GM23338 (cell line): ENCODE data around the gene UST. TPM values are rescaled to one million over a fixed set of nuclear protein-coding genes. Genes with fewer than 3 reads are reported as not detected.

ENCODE experiments used
- ATAC-seq: fragments of 200-7000 bp; cut with Tn5 transposase; 3 replicates; pipeline ENCODE4 v1.9.1; 2020
- DNase-seq: peaks from one replicate; pipeline ENCODE4 v3.0.0-alpha.2; 2015; ENCODE audit warnings: low spot score
- H2AFZ ChIP-seq: fragments of 200-600 bp; sonication (generic); 2 replicates; pipeline ENCODE4 v1.8.0; 2016; ENCODE audit warnings: antibody characterized with exemption, mild to moderate bottlenecking, moderate library complexity
- H3F3A ChIP-seq: fragments of 200-600 bp; sonication (generic); replicated peaks from 2 replicates; pipeline ENCODE4 v1.8.0; 2017; ENCODE audit warnings: antibody characterized with exemption, mixed run types, low read depth
- H3K27ac ChIP-seq: fragments of 200-600 bp; sonication (generic); 2 replicates; pipeline ENCODE4 v1.6.1; 2016; ENCODE audit warnings: low read depth
- H3K27me3 ChIP-seq: fragments of 200-600 bp; sonication (generic); 2 replicates; pipeline ENCODE4 v1.8.0; 2016; ENCODE audit warnings: mild to moderate bottlenecking, mixed run types, moderate library complexity; ENCODE audit not compliant: insufficient read depth
- H3K36me3 ChIP-seq: fragments of 200-600 bp; sonication (generic); 2 replicates; pipeline ENCODE4 v1.8.0; 2016; ENCODE audit warnings: mild to moderate bottlenecking; ENCODE audit not compliant: insufficient read depth
- H3K4me1 ChIP-seq: fragments of 200-600 bp; sonication (generic); 2 replicates; pipeline ENCODE4 v1.8.0; 2016; ENCODE audit warnings: mild to moderate bottlenecking, moderate library complexity; ENCODE audit not compliant: insufficient read depth
- H3K4me2 ChIP-seq: fragments of 200-600 bp; sonication (generic); 2 replicates; pipeline ENCODE4 v1.7.1; 2017; ENCODE audit warnings: mixed run types
- H3K4me3 ChIP-seq: fragments of 200-600 bp; sonication (generic); 2 replicates; pipeline ENCODE4 v1.6.1; 2016; ENCODE audit warnings: mixed run types
- H3K79me2 ChIP-seq: fragments of 200-600 bp; sonication (generic); replicated peaks from 2 replicates; pipeline ENCODE4 v1.8.0; 2017; ENCODE audit warnings: mild to moderate bottlenecking; ENCODE audit not compliant: insufficient read depth
- H3K9me2 ChIP-seq: fragments of 200-600 bp; sonication (generic); 2 replicates; pipeline ENCODE4 v1.8.0; 2017; ENCODE audit not compliant: insufficient read depth
- H4K20me1 ChIP-seq: fragments of 200-600 bp; sonication (generic); replicated peaks from 2 replicates; pipeline ENCODE4 v1.8.0; 2017; ENCODE audit warnings: mild to moderate bottlenecking; ENCODE audit not compliant: insufficient read depth
- H3K27ac Mint-ChIP-seq: 2 replicates; pipeline ENCODE4 v1.8.0; 2020; ENCODE audit warnings: inconsistent platforms, mild to moderate bottlenecking, moderate library complexity, mixed read lengths
- H3K27me3 Mint-ChIP-seq: 3 replicates; pipeline ENCODE4 v1.8.0; 2022; ENCODE audit warnings: low read depth, mild to moderate bottlenecking, moderate library complexity, mixed read lengths, inconsistent platforms; ENCODE audit not compliant: insufficient read depth, poor library complexity
- H3K36me3 Mint-ChIP-seq: 3 replicates; pipeline ENCODE4 v1.8.0; 2021; ENCODE audit warnings: low read depth, mild to moderate bottlenecking, inconsistent platforms, moderate library complexity, mixed read lengths
- H3K4me1 Mint-ChIP-seq: 3 replicates; pipeline ENCODE4 v1.8.0; 2020; ENCODE audit warnings: mild to moderate bottlenecking, inconsistent platforms, mixed read lengths
- H3K4me3 Mint-ChIP-seq: 3 replicates; pipeline ENCODE4 v1.8.0; 2021; ENCODE audit warnings: moderate library complexity, mild to moderate bottlenecking, inconsistent platforms, mixed read lengths
- H3K9me3 Mint-ChIP-seq: 3 replicates; pipeline ENCODE4 v1.8.0; 2020; ENCODE audit warnings: moderate library complexity, mild to moderate bottlenecking, inconsistent platforms, mixed read lengths
- CREB1 ChIP-seq: fragments of 250-450 bp; sonication (Bioruptor Pico); IDR thresholded peaks from 2 replicates; pipeline ENCODE4 v1.5.0; 2020; ENCODE audit warnings: low read depth, mild to moderate bottlenecking, moderate library complexity
- CTCF ChIP-seq, 2 experiments: fragments of 200-600 bp in 1 of 2; sonication (generic) in 1 of 2; conservative IDR thresholded peaks; 2 replicates each; pipeline versions ENCODE4 v1.5.1 to v1.6.1; 2016 to 2017; ENCODE audit warnings: antibody characterized with exemption in 2 of 2, low read depth in 2 of 2, mild to moderate bottlenecking in 2 of 2, moderate library complexity in 1 of 2
- EZH2 ChIP-seq: fragments of 200-600 bp; sonication (generic); IDR thresholded peaks from one replicate; pipeline ENCODE4 v1.8.0; 2017; ENCODE audit warnings: antibody characterized with exemption, mild to moderate bottlenecking, low read depth; ENCODE audit not compliant: unreplicated experiment
- EZH2phosphoT487 ChIP-seq: fragments of 200-600 bp; sonication (generic); IDR thresholded peaks from one replicate; pipeline ENCODE4 v1.8.1; 2018; ENCODE audit warnings: antibody characterized with exemption; ENCODE audit not compliant: unreplicated experiment
- JUNB ChIP-seq: IDR thresholded peaks from one replicate; pipeline ENCODE4 v1.6.1; 2016; ENCODE audit warnings: antibody characterized with exemption; ENCODE audit not compliant: unreplicated experiment
- NANOG ChIP-seq: IDR thresholded peaks from 2 replicates; pipeline ENCODE4 v1.6.1; 2016; ENCODE audit warnings: antibody characterized with exemption, borderline replicate concordance
- POLR2AphosphoS5 ChIP-seq: IDR thresholded peaks from 2 replicates; pipeline ENCODE4 v1.6.1; 2016; ENCODE audit warnings: antibody characterized with exemption, low read depth
- STAT1 ChIP-seq: IDR thresholded peaks from one replicate; pipeline ENCODE4 v1.6.1; 2016; ENCODE audit warnings: antibody characterized with exemption; ENCODE audit not compliant: unreplicated experiment
- ZNF114 ChIP-seq: fragments of 250-450 bp; sonication (Bioruptor Pico); IDR thresholded peaks from 2 replicates; pipeline ENCODE4 v1.5.0; 2020; ENCODE audit warnings: mild to moderate bottlenecking, moderate library complexity
- ZNF331 ChIP-seq: fragments of 250-450 bp; sonication (Bioruptor Pico); IDR thresholded peaks from 2 replicates; pipeline ENCODE4 v1.5.0; 2020; ENCODE audit warnings: low read depth, mild to moderate bottlenecking, moderate library complexity
- ZNF462 ChIP-seq: fragments of 250-450 bp; sonication (Bioruptor Pico); IDR thresholded peaks from 2 replicates; pipeline ENCODE4 v1.5.0; 2020; ENCODE audit warnings: mild to moderate bottlenecking, moderate library complexity
- polyA plus RNA-seq: library from polyadenylated mRNA; unstranded; fragments of >200 nt; fragmentation: Nextera tagmentation; extraction: Ambion mirVana; gene quantifications from 2 replicates; pipeline ENCODE4 v1.2.1, GENCODE V29; 2016
- total RNA-seq: library from RNA; depleted of rRNA; stranded (reverse); fragments of >200 nt; shearing (Covaris generic); gene quantifications from 2 replicates; pipeline ENCODE4 v1.2.3, GENCODE V29; 2014
- TF ChIP-seq, protein P1 (sequence below): IDR thresholded peaks from 2 replicates; pipeline ENCODE4 v1.6.1; 2016; ENCODE audit warnings: antibody characterized with exemption

Gene UST
- total and polyA plus RNA-seq, 2 experiments from 2014 or later, result 12.6 to 33.0 TPM

- TF ChIP-seq STAT1 (no peak), ZNF462 (CRISPR knock-in tag) (no peak), NANOG (no peak), CREB1 (CRISPR knock-in tag) (no peak), EZH2phosphoT487 (no peak), POLR2AphosphoS5 (no peak), CTCF (conservative IDR thresholded peaks at IDR 0.05; ENCODE audit: low read depth in 2 of 2) (no peak), EZH2 (no peak), ZNF114 (CRISPR knock-in tag) (no peak), ZNF331 (CRISPR knock-in tag) (no peak), JUNB (no peak)
- TF ChIP-seq, protein P1, sequence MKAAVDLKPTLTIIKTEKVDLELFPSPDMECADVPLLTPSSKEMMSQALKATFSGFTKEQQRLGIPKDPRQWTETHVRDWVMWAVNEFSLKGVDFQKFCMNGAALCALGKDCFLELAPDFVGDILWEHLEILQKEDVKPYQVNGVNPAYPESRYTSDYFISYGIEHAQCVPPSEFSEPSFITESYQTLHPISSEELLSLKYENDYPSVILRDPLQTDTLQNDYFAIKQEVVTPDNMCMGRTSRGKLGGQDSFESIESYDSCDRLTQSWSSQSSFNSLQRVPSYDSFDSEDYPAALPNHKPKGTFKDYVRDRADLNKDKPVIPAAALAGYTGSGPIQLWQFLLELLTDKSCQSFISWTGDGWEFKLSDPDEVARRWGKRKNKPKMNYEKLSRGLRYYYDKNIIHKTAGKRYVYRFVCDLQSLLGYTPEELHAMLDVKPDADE, result no peak
- Histone ChIP-seq H3K79me2 (peaks cover 100% of the 10 kb centered on the region), H3K4me1 (peaks cover 28% of the 10 kb centered on the region), H3K27ac (no peak overlapping the region), H3K27me3 (no peaks in the 10 kb centered on the region), H3K36me3 (no peaks in the 10 kb centered on the region), H3K4me3 (no peak overlapping the region), H3F3A (no peaks in the 10 kb centered on the region), H3K4me2 (no peak overlapping the region), H2AFZ (no peak overlapping the region), H4K20me1 (peaks cover 7% of the 10 kb centered on the region), H3K9me2 (no peaks in the 10 kb centered on the region; the same call in 1 of the 2 replicates)
- Mint-ChIP-seq H3K27ac (no peak overlapping the region), H3K4me1 (peaks cover 48% of the 10 kb centered on the region), H3K9me3 (peaks cover 7% of the 10 kb centered on the region; the same call in 2 of the 3 replicates), H3K4me3 (no peak overlapping the region), H3K27me3 (peaks cover 4% of the 10 kb centered on the region), H3K36me3 (peaks cover 35% of the 10 kb centered on the region)
- DNase-seq (no peak), ATAC-seq (no peak)
These were observed 46.9 kb downstream of the UST start for GRCh38 chr6:148793721-148794120.
